HG03520 (cell line): Measurements from ENCODE around the gene TRAF5.

Source experiments
- ATAC-seq: cut with Tn5 transposase; IDR thresholded peaks from one replicate; pipeline ENCODE4 v1.9.1; 2021; ENCODE audit warnings: mild to moderate bottlenecking, moderate library complexity; ENCODE audit not compliant: unreplicated experiment

The TRAF5 gene

GRCh38 chr1:211328084-211328694, 1.6 kb downstream of the TRAF5 start:
- ATAC-seq = no peak

- ATAC-seq = no peak
Observed at GRCh38 chr1:211328866-211329475, 2.3 kb downstream of the TRAF5 start.

- peak; percentile 47 for ATAC-seq
Observed at GRCh38 chr1:211329764-211330201, 3.1 kb downstream of the TRAF5 start.

GRCh38 chr1:211330282-211330936, 3.8 kb downstream of the TRAF5 start:
- no peak for ATAC-seq

DNA sequence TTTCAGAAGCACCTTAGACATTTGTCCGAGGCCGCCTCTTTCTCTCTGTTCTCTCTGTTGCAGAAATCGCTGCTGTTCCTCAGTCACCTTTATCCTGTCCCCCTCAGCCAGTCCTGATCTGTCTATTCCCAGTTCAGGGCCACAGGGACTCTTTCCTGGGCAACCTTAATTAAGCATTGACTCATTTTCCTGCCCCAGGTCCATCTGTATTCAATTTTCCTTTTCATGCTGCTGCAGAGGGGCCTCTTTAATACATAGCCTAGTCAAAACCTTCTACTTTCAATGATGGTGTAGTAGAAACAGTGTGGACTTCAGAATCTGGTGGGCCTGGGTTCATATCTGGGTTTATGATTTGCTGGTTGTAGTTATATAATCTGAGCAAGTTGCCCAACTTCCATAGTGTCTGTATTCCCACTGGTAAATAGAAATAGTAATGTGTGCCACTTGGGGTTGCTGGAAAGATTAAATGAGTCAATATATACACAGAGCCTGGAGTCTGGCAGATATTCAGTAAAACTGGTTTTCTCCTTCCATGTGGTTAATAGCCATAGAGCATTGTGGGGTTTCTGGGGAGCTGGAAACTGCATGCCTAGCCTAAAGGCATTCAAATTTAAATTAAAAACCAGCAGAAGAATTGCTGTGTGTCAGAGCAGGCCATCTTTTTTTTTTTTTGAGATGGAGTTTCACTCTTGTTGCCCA, 4.5 kb downstream of the TRAF5 start:
- ATAC-seq = no peak

DNA sequence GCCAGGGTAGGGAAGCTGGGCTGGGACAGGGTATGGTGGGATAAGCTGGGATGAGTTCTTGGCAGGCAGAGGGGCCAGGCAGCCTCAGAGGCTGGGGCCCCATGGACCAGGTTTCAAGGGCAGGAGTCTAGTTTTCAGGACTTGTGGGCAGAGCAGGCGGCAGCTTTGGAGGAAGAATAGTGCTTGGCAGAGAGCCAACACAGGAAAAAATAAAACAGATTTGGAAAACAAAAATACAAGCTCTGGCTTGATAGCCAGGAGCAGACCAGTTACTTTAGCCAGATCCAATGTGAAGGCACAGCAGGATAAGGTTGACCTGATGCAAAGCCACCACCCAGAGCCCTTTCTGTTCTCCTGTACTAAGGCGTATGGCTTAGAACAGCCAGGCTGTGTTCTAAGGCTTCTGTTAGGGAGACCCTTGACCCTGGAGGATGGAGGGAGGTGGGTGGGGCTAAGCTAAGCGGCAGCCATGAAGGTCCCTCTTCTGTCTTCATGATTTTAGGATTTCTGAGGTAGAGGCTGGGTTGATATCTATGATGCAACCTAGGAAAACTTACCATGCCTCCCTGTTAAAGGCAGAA, 5.5 kb downstream of the TRAF5 start:
- ATAC-seq = no peak

DNA sequence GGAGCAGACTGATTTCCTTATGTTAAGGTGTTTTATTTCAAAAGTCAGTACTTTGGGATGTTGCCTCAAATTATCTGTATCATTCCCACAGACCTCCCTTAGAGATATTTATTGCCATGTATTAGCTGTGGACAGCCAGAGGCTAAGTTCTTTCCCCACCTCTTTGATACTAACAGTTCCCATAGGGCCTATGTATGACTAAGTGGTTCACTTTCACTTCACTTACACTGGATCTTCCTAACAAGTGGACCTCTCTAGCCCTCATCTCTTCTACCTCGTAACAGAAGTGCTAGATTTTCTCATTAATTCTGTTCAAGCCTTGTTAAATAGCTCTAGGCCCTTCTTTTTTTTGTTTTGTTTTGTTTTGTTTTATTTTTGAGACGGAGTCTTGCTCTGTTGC, 6.2 kb downstream of the TRAF5 start:
- ATAC-seq = no peak

DNA sequence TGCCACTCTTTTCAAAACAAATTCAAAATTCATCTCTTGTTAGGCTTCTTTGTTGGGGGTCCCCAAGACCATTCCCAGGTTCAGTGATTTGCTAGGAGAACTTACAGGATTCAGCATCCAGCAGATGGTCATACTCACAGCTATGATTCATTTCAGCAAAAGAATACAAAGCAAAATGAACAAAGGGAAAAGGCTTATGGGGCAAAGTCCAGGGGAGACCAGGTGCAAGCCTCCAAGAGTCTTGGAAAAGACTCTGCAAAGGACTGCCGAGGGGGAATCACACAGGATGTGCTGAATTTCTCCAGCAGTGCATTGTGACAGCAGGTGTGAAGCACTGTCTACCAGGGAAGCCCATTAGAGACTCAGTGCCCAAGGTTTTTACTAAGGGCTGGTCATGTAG, 7.3 kb downstream of the TRAF5 start:
- no peak for ATAC-seq

DNA sequence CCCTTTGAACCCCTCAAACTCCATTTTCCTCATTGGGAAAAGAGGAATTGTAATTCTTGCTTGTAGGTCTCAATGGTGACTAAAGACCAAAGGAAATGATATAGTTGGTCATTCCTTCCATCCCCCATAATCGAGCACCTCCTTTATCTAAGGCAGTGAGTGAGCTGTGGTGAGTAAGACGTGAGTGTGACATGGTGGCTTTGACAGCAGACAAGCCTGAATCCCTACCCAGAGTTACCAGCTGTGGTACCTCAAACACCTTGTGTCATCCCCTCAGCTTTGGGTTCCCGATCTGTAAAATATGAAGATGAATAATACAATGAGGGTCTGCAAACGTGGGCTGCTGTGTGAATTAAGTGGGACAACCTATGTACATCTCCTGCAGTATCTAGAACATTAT, 8.4 kb downstream of the TRAF5 start:
- no peak for ATAC-seq

GRCh38 chr1:211335522-211336157, 9.0 kb downstream of the TRAF5 start:
- ATAC-seq = peak; percentile 78

- no peak for ATAC-seq
Observed at GRCh38 chr1:211336161-211336560, 9.5 kb downstream of the TRAF5 start.

- no peak for ATAC-seq
Observed at GRCh38 chr1:211336775-211337174, 10.1 kb downstream of the TRAF5 start.

- no peak for ATAC-seq
Observed at GRCh38 chr1:211337430-211338223, 11.0 kb downstream of the TRAF5 start.

GRCh38 chr1:211338224-211338620, 11.6 kb downstream of the TRAF5 start:
- ATAC-seq = no peak

GRCh38 chr1:211339631-211340041, 13.0 kb downstream of the TRAF5 start:
- no peak for ATAC-seq

GRCh38 chr1:211340622-211341507, 14.2 kb downstream of the TRAF5 start:
- no peak for ATAC-seq

- ATAC-seq = no peak
Observed at GRCh38 chr1:211341999-211342398, 15.4 kb downstream of the TRAF5 start.

- no peak for ATAC-seq
Observed at GRCh38 chr1:211343607-211344006, 17.0 kb downstream of the TRAF5 start.

DNA sequence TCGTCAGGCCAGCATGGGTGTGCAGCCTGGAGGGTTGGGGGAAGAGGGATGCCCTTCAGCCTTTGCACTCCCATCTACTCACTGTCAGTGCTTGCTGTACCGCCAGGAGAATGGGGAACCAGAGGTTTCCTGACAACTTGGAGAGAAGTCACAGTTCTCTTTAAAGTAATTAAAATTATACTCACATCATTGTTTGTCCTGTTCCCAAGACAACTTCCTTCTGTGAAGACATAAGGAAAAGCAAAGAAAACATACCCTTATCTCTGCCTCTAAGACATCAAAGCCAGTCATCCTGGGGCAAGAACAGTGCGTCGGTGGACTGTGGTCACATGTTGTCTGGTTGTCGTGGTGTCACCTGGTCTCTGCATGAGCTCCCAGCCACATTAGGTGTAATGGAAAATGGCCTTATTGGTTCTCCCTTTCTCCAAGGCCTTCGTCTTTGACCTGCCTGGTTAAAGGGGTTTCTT, 17.6 kb downstream of the TRAF5 start:
- ATAC-seq = no peak
